ENCODE measurements around the gene AUNIP.
A peak's percentile ranks its signal among the peaks of the same experiment; 100 is the strongest.

The AUNIP gene

DNA sequence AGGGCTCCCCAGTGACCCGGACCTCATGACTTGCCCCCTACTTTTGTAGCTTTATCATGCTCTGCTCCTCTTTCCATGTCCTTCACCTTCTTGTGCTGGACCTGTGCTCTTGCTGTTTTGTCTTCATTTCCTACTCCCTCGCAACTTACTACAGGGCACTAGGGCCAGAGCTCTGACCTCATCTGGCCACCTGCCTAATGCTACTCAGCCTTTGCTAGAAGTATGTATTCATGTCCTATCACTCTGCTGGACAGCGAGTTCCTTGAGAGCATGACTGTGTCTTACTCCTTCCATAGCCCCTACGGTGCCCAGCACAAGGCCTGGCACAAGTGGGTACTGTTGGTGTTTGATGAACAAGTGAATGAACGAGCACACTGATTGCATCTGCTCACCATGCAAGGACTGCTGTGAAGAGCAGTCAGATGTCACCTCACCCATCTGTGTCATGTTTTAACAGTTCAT is 37.6 kb downstream of the AUNIP start:
- peak overlapping the region; percentile 69; the same call in 1 of the 2 replicates for H3K4me3 ChIP-seq (ENCODE audit: low read length)
- H3K27ac ChIP-seq (ENCODE audit: low read length) = no peak overlapping the region
- H3K9ac ChIP-seq (ENCODE audit: low read length) = peak overlapping the region; percentile 82; the same call in 1 of the 2 replicates
- H3K27me3 ChIP-seq (replicated peaks; ENCODE audit: insufficient read depth, low read length) = no peaks in the 10 kb centered on the region
- peaks cover 15% of the 10 kb centered on the region; the same call in 1 of the 2 replicates for H3F3A ChIP-seq (ENCODE audit: insufficient read depth, low read length)
- H3K9me2 ChIP-seq (replicated peaks; ENCODE audit: insufficient read depth, low read length) = no peaks in the 10 kb centered on the region
- H4K20me1 ChIP-seq (ENCODE audit: insufficient read depth, low read length) = no peaks in the 10 kb centered on the region
- TF ChIP-seq CTCF (IDR thresholded peaks at IDR 0.05; ENCODE audit: low read length) (no peak), EZH2phosphoT487 (IDR thresholded peaks at IDR 0.05; ENCODE audit: low read length) (no peak), EZH2 (optimal IDR thresholded peaks at IDR 0.05; ENCODE audit: low read depth, low read length) (no peak)
- H3K4me2 ChIP-seq (ENCODE audit: low read depth, low read length) = peak overlapping the region; percentile 91
- H2AFZ ChIP-seq (ENCODE audit: low read length) = no peak overlapping the region
- DNase-seq = no peak
- H3K36me3 ChIP-seq (replicated peaks; ENCODE audit: insufficient read depth, low read length) = no peaks in the 10 kb centered on the region
- peaks cover 19% of the 10 kb centered on the region for H3K79me2 ChIP-seq (ENCODE audit: low read length)
- H3K4me1 ChIP-seq (ENCODE audit: low read length) = peaks cover 11% of the 10 kb centered on the region
- no peaks in the 10 kb centered on the region for H3K9me3 ChIP-seq (replicated peaks; ENCODE audit: insufficient read depth, low read length)

DNA sequence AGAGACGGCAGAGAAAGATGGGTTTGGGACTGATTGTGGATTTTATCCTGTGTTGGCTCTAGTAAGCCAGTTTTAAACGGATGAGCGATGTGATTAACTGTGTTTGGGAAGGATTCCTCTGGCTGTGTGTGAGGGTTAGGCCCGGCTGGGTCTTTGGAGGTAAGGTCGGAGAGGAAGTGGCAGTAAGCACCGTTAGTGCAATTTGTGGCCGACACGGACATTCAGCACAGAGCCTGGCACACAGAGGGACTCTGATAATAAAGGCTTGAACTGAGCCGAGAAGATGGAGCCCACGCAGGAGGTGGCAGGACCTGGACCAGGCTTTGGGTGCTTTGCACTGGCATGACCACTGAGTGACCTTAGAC is 38.2 kb downstream of the AUNIP start:
- Histone ChIP-seq H3K9me3 (replicated peaks; ENCODE audit: insufficient read depth, low read length) (no peaks in the 10 kb centered on the region), H2AFZ (ENCODE audit: low read length) (peak overlapping the region; percentile 91), H3K79me2 (ENCODE audit: low read length) (peaks cover 19% of the 10 kb centered on the region), H3K9ac (ENCODE audit: low read length) (peak overlapping the region; percentile 82), H3K27ac (ENCODE audit: low read length) (peak overlapping the region; percentile 78; the same call in 1 of the 2 replicates), H4K20me1 (ENCODE audit: insufficient read depth, low read length) (no peaks in the 10 kb centered on the region), H3K36me3 (replicated peaks; ENCODE audit: insufficient read depth, low read length) (no peaks in the 10 kb centered on the region), H3F3A (ENCODE audit: insufficient read depth, low read length) (peaks cover 15% of the 10 kb centered on the region; the same call in 1 of the 2 replicates), H3K4me3 (ENCODE audit: low read length) (peak overlapping the region; percentile 69), H3K4me2 (ENCODE audit: low read depth, low read length) (peak overlapping the region; percentile 91), H3K27me3 (replicated peaks; ENCODE audit: insufficient read depth, low read length) (no peaks in the 10 kb centered on the region), H3K4me1 (ENCODE audit: low read length) (peaks cover 11% of the 10 kb centered on the region), H3K9me2 (replicated peaks; ENCODE audit: insufficient read depth, low read length) (no peaks in the 10 kb centered on the region)
- no peak for TF ChIP-seq EZH2 (optimal IDR thresholded peaks at IDR 0.05; ENCODE audit: low read depth, low read length)
- no peak for TF ChIP-seq CTCF (IDR thresholded peaks at IDR 0.05; ENCODE audit: low read length)
- TF ChIP-seq EZH2phosphoT487 (IDR thresholded peaks at IDR 0.05; ENCODE audit: low read length) = no peak
- no peak for DNase-seq

GRCh38 chr1:25820247-25821111 is 38.8 kb downstream of the AUNIP start:
- H3K9me2 ChIP-seq (replicated peaks; ENCODE audit: insufficient read depth, low read length) = no peaks in the 10 kb centered on the region
- peak overlapping the region; percentile 69 for H3K4me3 ChIP-seq (ENCODE audit: low read length)
- no peaks in the 10 kb centered on the region for H3K36me3 ChIP-seq (replicated peaks; ENCODE audit: insufficient read depth, low read length)
- TF ChIP-seq EZH2 (optimal IDR thresholded peaks at IDR 0.05; ENCODE audit: low read depth, low read length) (no peak), EZH2phosphoT487 (IDR thresholded peaks at IDR 0.05; ENCODE audit: low read length) (no peak), CTCF (IDR thresholded peaks at IDR 0.05; ENCODE audit: low read length) (no peak)
- peak overlapping the region; percentile 91 for H3K4me2 ChIP-seq (ENCODE audit: low read depth, low read length)
- peak overlapping the region; percentile 91 for H2AFZ ChIP-seq (ENCODE audit: low read length)
- peaks cover 15% of the 10 kb centered on the region; the same call in 1 of the 2 replicates for H3F3A ChIP-seq (ENCODE audit: insufficient read depth, low read length)
- DNase-seq = peak; percentile 73
- H3K9me3 ChIP-seq (replicated peaks; ENCODE audit: insufficient read depth, low read length) = no peaks in the 10 kb centered on the region
- peak overlapping the region; percentile 78; the same call in 1 of the 2 replicates for H3K27ac ChIP-seq (ENCODE audit: low read length)
- peaks cover 11% of the 10 kb centered on the region for H3K4me1 ChIP-seq (ENCODE audit: low read length)
- peaks cover 19% of the 10 kb centered on the region for H3K79me2 ChIP-seq (ENCODE audit: low read length)
- H3K27me3 ChIP-seq (replicated peaks; ENCODE audit: insufficient read depth, low read length) = no peaks in the 10 kb centered on the region
- H4K20me1 ChIP-seq (ENCODE audit: insufficient read depth, low read length) = no peaks in the 10 kb centered on the region
- peak overlapping the region; percentile 82 for H3K9ac ChIP-seq (ENCODE audit: low read length)
